Right atrium auricular region (tissue), 2 donors: ENCODE measurements around the gene GET4. TPM values are rescaled to one million over a fixed set of nuclear protein-coding genes. Genes with fewer than 3 reads are reported as not detected.

Experiments
- DNase-seq: peaks from one replicate; pipeline ENCODE4 v3.0.0-alpha.2; 2019; ENCODE audit warnings: low spot score
- H3K27ac ChIP-seq, 2 donors: fragments of 200-600 bp; sonication (generic); 1 replicate in 1 of 2; 2 replicates in 1 of 2; pipeline ENCODE4 v1.5.1; 2016 to 2019
- H3K27me3 ChIP-seq, 2 donors: fragments of 200-600 bp; sonication (generic); one replicate each; pipeline versions ENCODE4 v1.5.1 to v1.6.0; 2017 to 2019
- H3K36me3 ChIP-seq: fragments of 200-600 bp; sonication (generic); one replicate; pipeline ENCODE4 v1.5.1; 2016
- H3K4me1 ChIP-seq, 2 donors: fragments of 200-600 bp; sonication (generic); one replicate each; pipeline versions ENCODE4 v1.5.1 to v1.6.0; 2017 to 2019
- H3K4me3 ChIP-seq, 2 donors: fragments of 200-600 bp; sonication (generic); 1 replicate in 1 of 2; 2 replicates in 1 of 2; pipeline ENCODE4 v1.5.1; 2017 to 2019; ENCODE audit warnings: mild to moderate bottlenecking in 1 of 2, moderate library complexity in 1 of 2
- H3K9me3 ChIP-seq, 2 donors: fragments of 200-600 bp; sonication (generic); one replicate each; pipeline ENCODE4 v1.5.1; 2019
- total RNA-seq, 2 donors: library from RNA; depleted of rRNA; stranded (reverse); fragments of >200 nt; gene quantifications; one replicate each; pipeline ENCODE4 v1.1.0, GENCODE V29; 2016
- TF ChIP-seq, protein P1 (sequence below), 2 donors: fragments of 200-600 bp; sonication (generic); IDR thresholded peaks; one replicate each; pipeline ENCODE4 v1.5.1; 2019; ENCODE audit warnings: antibody characterized with exemption in 2 of 2

The GET4 gene
- total RNA-seq, 2 donors from 2014 or later, result 16.1 to 19.7 TPM

DNA sequence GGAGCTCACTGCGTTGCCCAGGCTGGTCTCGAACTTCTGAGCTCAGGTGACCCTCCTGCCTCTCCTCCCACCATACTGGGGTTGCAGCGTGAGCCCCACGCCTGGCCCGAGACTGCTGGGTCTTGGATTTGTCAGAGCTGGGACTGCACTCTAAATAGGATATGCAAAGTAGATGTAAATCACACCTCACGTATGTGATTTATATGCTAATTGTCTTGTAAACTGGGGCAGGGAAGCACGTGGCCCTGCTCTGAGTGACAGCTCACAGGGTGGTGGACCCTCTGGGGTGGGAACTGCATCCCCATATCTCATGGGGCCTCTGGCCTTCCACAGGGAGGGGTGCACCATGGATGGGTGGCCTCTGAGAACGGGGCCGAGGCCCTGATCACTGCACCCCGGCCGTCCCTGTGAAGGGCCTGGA is 34.1 kb downstream of the GET4 start:
- TF ChIP-seq, protein P1, sequence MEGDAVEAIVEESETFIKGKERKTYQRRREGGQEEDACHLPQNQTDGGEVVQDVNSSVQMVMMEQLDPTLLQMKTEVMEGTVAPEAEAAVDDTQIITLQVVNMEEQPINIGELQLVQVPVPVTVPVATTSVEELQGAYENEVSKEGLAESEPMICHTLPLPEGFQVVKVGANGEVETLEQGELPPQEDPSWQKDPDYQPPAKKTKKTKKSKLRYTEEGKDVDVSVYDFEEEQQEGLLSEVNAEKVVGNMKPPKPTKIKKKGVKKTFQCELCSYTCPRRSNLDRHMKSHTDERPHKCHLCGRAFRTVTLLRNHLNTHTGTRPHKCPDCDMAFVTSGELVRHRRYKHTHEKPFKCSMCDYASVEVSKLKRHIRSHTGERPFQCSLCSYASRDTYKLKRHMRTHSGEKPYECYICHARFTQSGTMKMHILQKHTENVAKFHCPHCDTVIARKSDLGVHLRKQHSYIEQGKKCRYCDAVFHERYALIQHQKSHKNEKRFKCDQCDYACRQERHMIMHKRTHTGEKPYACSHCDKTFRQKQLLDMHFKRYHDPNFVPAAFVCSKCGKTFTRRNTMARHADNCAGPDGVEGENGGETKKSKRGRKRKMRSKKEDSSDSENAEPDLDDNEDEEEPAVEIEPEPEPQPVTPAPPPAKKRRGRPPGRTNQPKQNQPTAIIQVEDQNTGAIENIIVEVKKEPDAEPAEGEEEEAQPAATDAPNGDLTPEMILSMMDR (IDR thresholded peaks at IDR 0.05), result no peak
- Histone ChIP-seq H3K36me3 (no peaks in the 10 kb centered on the region), H3K27ac (no peak overlapping the region), H3K27me3 (no peaks in the 10 kb centered on the region), H3K9me3 (no peaks in the 10 kb centered on the region), H3K4me3 (no peak overlapping the region), H3K4me1 (peaks cover 0 to 11% of the 10 kb centered on the region in 2 donors)
- no peak for DNase-seq

DNA sequence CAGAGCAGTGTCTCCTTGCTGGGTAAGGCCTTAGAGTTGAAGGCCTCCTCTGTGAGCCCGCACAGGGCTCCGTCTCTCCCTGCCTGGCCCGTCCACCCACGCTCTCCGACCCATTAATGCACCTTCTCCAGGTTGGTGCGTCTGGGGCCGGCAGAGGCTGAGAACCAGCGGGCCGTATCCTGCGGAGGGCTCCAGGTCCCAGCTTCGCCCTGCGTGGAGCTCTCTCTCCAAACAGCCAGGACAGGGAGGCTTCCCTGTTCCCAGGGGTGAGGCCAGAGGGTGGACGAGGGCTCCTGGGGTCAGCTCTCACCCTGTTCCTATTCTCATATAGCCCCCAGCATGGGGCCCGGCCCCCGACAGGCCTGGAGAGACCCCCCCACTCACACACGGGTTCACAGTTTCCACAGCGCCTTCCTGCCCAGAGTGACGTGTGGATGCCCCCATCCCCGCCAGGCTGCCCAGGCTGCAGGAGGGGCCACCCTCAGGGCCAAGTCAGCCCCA is 34.6 kb downstream of the GET4 start:
- Histone ChIP-seq H3K9me3 (no peaks in the 10 kb centered on the region), H3K27ac (no peak overlapping the region), H3K36me3 (no peaks in the 10 kb centered on the region), H3K27me3 (no peaks in the 10 kb centered on the region), H3K4me1 (peaks cover 0 to 11% of the 10 kb centered on the region in 2 donors), H3K4me3 (no peak overlapping the region)
- TF ChIP-seq, protein P1 (IDR thresholded peaks at IDR 0.05), result no peak
- no peak for DNase-seq

DNA sequence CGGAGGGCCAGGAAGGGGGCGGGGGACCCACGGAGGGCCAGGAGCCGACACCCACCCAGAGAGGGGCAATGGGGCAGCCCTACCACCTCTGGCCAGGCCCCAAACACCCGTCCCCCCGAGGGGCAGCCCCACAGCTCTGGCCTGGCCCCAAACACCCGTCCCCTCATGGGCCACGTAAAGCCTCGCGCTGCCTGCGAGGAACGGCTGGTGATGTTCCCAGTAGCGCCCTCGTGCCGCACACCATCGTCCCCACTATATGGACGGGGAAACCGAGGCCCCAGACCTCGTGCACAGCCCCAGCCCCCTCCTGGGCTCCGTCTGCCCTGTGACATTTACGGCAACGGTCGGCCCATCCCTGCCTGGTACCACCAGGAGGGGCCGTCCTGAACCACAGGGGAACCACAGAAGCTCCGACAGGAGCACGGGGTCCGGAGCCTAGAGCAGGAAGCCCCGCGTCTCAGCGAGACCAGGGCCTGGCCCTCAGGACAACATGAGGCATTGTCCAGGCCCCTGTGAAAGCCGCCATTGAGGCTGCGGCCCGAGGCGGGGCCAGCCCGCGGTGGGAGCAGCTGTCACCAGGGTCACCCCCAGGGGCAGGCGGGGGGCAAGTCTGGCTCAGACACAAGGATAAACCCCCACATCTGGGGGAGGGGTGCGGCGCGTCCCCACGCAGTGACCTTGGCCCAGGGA is 35.6 kb downstream of the GET4 start:
- no peak for DNase-seq
- peaks cover 0 to 16% of the 10 kb centered on the region in 2 donors for H3K4me1 ChIP-seq
- H3K4me3 ChIP-seq, result no peak overlapping the region
- no peak overlapping the region for H3K27ac ChIP-seq
- H3K36me3 ChIP-seq, result no peaks in the 10 kb centered on the region
- TF ChIP-seq, protein P1 (IDR thresholded peaks at IDR 0.05), result no peak
- no peaks in the 10 kb centered on the region for H3K27me3 ChIP-seq
- H3K9me3 ChIP-seq, result no peaks in the 10 kb centered on the region

DNA sequence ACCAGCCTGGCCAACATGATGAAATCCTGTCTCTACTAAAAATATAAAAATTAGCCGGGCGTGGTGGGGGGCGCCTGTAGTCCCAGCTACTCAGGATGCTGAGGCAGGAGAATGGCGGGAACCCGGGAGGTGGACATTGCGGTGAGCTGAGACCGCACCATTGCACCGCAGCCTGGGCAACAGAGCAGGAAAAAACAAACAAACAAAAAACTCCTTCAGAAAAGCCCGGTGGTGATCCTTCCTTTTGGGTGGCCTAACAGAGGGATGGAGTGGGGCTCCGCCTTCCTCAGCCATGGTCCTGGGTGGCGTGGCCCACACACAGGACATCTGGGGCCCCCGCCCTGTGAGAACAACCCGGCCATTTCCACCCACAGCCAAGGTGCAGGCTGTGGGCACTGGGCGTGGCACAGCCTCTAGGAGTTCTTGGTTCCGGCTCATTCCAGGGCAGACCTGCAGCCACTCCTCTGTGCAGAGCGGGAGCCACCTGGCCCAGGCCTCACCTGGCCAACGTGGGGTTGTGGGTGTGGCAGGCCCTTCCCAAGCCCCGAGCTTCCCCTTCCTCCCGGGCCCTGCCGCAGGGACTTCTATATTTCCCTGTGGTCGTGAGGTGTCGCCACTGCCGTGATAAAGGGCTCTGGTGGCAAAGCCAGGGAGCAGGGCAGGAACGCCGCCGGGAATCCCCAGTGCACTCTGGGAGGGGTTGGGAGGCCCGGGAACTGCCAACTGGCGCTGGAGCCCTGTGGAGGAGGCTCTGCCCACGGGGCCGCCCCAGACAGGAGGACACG is 37.6 kb downstream of the GET4 start:
- TF ChIP-seq, protein P1 (IDR thresholded peaks at IDR 0.05), result no peak
- Histone ChIP-seq H3K4me3 (no peak overlapping the region), H3K27ac (no peak overlapping the region), H3K36me3 (no peaks in the 10 kb centered on the region), H3K4me1 (peaks cover 0 to 10% of the 10 kb centered on the region in 2 donors), H3K9me3 (no peaks in the 10 kb centered on the region), H3K27me3 (no peaks in the 10 kb centered on the region)
- DNase-seq, result no peak

DNA sequence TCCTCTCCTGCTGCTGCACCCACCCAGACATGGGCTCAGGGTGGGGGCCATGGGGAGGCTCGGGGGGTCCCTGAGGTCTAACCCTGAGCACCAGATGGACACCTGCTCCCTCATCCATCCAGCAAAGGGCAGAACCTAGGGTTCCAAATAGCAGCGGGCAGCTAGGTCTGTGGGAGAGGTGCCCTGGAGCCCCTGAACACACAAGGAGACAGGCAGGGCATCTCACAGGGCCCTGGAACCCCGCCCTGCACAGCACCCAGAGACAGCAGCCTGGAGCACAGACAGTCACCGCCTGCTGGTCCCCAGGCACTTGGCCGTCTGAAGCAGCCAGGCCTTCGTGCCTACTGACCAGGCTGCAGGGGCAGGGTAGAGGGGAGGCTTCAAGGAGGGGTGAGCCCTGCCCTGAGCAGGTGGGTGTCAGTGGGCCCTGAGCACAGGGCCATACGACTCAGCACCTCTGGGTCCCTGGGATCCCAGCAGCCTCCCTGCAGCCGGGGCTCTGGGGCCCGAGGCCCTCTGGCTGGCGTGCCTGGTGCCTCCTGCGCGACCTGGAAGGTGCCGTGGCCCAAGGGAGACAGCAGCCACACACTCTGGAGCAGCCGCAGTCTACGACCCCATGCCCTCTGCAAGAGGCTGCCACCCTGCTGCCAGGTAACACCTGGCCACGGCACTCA is 38.3 kb downstream of the GET4 start:
- Histone ChIP-seq H3K36me3 (no peaks in the 10 kb centered on the region), H3K9me3 (no peaks in the 10 kb centered on the region), H3K4me3 (no peak overlapping the region), H3K27ac (no peak overlapping the region), H3K4me1 (peaks cover 0 to 6% of the 10 kb centered on the region in 2 donors), H3K27me3 (no peaks in the 10 kb centered on the region)
- TF ChIP-seq, protein P1 (IDR thresholded peaks at IDR 0.05), result no peak
- DNase-seq, result no peak
